Measurements from ENCODE around the gene ARMC9.

GRCh38 chr2:231315896-231316295 is 117.5 kb downstream of the ARMC9 start:
- no peak for TF ChIP-seq CTCF (IDR thresholded peaks at IDR 0.05 in 4 of 5, conservative IDR thresholded peaks at IDR 0.05 in 1 of 5)
- TF ChIP-seq POLR2A (IDR thresholded peaks at IDR 0.05) = no peak

Data from gastrocnemius medialis (tissue), 4 donors.